Measurements from ENCODE around the gene SLC34A3. TPM values are rescaled to one million over a fixed set of nuclear protein-coding genes. Genes with fewer than 3 reads are reported as not detected.

SLC34A3 gene
- total and polyA plus RNA-seq, 2 donors (not counting 3 experiments of a cell fraction or from before 2014, with no cell fraction given): not detected

DNA sequence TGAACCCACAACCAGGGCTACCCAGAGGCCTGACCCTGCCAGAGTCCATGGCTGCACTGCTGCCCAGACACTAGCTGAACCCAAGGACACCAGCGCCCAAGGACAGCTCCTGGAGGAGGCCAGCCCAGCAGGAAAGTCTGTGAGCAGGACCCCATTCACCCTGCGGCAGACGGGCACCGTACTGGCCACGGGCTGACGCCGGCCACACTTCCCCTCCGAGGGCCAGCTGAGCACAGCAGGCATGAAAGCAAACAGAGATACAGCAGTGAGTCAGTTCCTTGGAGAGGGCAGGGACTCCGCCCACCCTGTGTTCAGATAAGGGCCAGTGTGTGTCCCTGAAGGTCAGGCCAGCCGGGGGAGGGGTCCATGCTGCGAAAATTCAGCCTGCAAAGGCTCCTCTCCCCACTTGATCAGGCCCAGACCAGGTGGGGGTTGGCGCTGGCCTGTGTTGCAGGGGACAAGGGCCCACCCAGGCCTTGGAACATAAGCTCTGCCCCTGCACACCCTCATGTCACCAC, 11.9 kb upstream of the SLC34A3 start:
- no peak overlapping the region for H3K4me3 ChIP-seq (replicated peaks in 1 of 3; ENCODE audit: insufficient read depth in 1 of 3, low read depth in 1 of 3, low read length in 3 of 3)
- dilution Hi-C loops (cut with MboI; ENCODE audit: extremely low pct_ligation_motif_present, low sequenced_read_pairs) (no loop called here), intact Hi-C loops (cut with micrococcal nuclease) (no loop called here)
- H3K9me3 ChIP-seq (replicated peaks; ENCODE audit: control insufficient read depth, insufficient read depth, low read length): no peaks in the 10 kb centered on the region
- TF ChIP-seq EZH2 (IDR thresholded peaks at IDR 0.05; ENCODE audit: borderline replicate concordance, low read depth, low read length, severe bottlenecking) (no peak), MYC (IDR thresholded peaks at IDR 0.05; ENCODE audit: low read depth, low read length) (no peak), POLR2AphosphoS5 (IDR thresholded peaks at IDR 0.05; ENCODE audit: insufficient read depth, low read depth, low read length) (peak; percentile 49), FOS (IDR thresholded peaks at IDR 0.05; ENCODE audit: borderline replicate concordance, insufficient read depth, low read length) (no peak), POLR2A (IDR thresholded peaks at IDR 0.05; ENCODE audit: low read depth, low read length) (no peak)
- TF ChIP-seq, protein P1, sequence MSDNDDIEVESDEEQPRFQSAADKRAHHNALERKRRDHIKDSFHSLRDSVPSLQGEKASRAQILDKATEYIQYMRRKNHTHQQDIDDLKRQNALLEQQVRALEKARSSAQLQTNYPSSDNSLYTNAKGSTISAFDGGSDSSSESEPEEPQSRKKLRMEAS (IDR thresholded peaks at IDR 0.05; ENCODE audit: insufficient read depth, insufficient read length): no peak
- TF ChIP-seq, protein P2, sequence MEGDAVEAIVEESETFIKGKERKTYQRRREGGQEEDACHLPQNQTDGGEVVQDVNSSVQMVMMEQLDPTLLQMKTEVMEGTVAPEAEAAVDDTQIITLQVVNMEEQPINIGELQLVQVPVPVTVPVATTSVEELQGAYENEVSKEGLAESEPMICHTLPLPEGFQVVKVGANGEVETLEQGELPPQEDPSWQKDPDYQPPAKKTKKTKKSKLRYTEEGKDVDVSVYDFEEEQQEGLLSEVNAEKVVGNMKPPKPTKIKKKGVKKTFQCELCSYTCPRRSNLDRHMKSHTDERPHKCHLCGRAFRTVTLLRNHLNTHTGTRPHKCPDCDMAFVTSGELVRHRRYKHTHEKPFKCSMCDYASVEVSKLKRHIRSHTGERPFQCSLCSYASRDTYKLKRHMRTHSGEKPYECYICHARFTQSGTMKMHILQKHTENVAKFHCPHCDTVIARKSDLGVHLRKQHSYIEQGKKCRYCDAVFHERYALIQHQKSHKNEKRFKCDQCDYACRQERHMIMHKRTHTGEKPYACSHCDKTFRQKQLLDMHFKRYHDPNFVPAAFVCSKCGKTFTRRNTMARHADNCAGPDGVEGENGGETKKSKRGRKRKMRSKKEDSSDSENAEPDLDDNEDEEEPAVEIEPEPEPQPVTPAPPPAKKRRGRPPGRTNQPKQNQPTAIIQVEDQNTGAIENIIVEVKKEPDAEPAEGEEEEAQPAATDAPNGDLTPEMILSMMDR (IDR thresholded peaks at IDR 0.05; ENCODE audit: extremely low read depth in 1 of 2, insufficient read depth in 1 of 2, low read depth in 1 of 2, low read length in 2 of 2): no peak
- FAIRE-seq (peak; percentile 71), DNase-seq (ENCODE audit: low read depth, low spot score) (peak; percentile 9)
- no peaks in the 10 kb centered on the region for H3K79me2 ChIP-seq (ENCODE audit: control insufficient read depth, insufficient read depth, low read length)
- no peaks in the 10 kb centered on the region for H4K20me1 ChIP-seq (replicated peaks; ENCODE audit: control insufficient read depth, extremely low read depth, insufficient read depth, low read length)
- ChIA-PET POLR2A (interaction anchor here (0.6 to 0.7 kb wide), 2 partner anchors 21 to 22 kb away, joined by 3 to 8 read pairs; partner anchors contain the start of gene TUBB4B), CTCF (interaction anchor here (1.3 to 2.1 kb wide), 3 partner anchors 12 to 30 kb away, joined by 4 to 8 read pairs (median 5); partner anchors contain the start of genes ANAPC2 and SSNA1)
- H3K36me3 ChIP-seq (ENCODE audit: control insufficient read depth in 2 of 2, extremely low read depth in 1 of 2, insufficient read depth in 2 of 2, low read length in 2 of 2): peaks cover 0 to 2% of the 10 kb centered on the region in 2 experiments
- H3K27me3 ChIP-seq (ENCODE audit: control insufficient read depth in 2 of 2, insufficient read depth in 2 of 2, low read length in 2 of 2): no peaks in the 10 kb centered on the region
- H2AFZ ChIP-seq (ENCODE audit: low read depth, low read length): no peak overlapping the region
- peaks cover 15% of the 10 kb centered on the region for H3K4me1 ChIP-seq (ENCODE audit: control insufficient read depth, extremely low read depth, insufficient read depth, low read length)
- H3K27ac ChIP-seq (ENCODE audit: insufficient read depth, low read depth, low read length): peak overlapping the region; percentile 8
- no peak overlapping the region for H3K9ac ChIP-seq (replicated peaks; ENCODE audit: extremely low read depth, insufficient read depth, low read length)
- TSS peak; percentile 13 for BruUV-seq (replicated peaks)
- no peak overlapping the region for H3K4me2 ChIP-seq (ENCODE audit: insufficient read depth, low read length)
- H3K9me1 ChIP-seq (replicated peaks; ENCODE audit: control insufficient read depth, extremely low read depth, insufficient read depth, low read length): no peaks in the 10 kb centered on the region
